Smooth muscle cell (in vitro differentiated cells): ENCODE data around the gene COL6A1. TPM values are rescaled to one million over a fixed set of nuclear protein-coding genes. Genes with fewer than 3 reads are reported as not detected.

Source experiments
- DNase-seq: peaks from one replicate; lab custom pipeline; 2025; ENCODE audit not compliant: unreplicated experiment; lab: John Stamatoyannopoulos, UW
- H2AFZ ChIP-seq: fragments of 200-600 bp; sonication (generic); 2 replicates; pipeline ENCODE4 v1.6.0; 2016; ENCODE audit warnings: antibody characterized with exemption, low read depth, mild to moderate bottlenecking
- H3F3A ChIP-seq: fragments of 200-600 bp; sonication (generic); 2 replicates; pipeline ENCODE4 v1.6.0; 2017; ENCODE audit warnings: antibody characterized with exemption, low read depth
- H3K27ac ChIP-seq: fragments of 200-600 bp; sonication (generic); 2 replicates; pipeline ENCODE4 v1.5.1; 2016; ENCODE audit warnings: low read depth, mild to moderate bottlenecking
- H3K27me3 ChIP-seq: fragments of 200-600 bp; sonication (generic); 2 replicates; pipeline ENCODE4 v1.6.1; 2016; ENCODE audit warnings: low read depth, mild to moderate bottlenecking
- H3K36me3 ChIP-seq: fragments of 200-600 bp; sonication (generic); 2 replicates; pipeline ENCODE4 v1.5.1; 2016; ENCODE audit warnings: low read depth
- H3K4me1 ChIP-seq: fragments of 200-600 bp; sonication (generic); 2 replicates; pipeline ENCODE4 v1.5.1; 2016; ENCODE audit warnings: low read depth
- H3K4me2 ChIP-seq: fragments of 200-600 bp; sonication (generic); 2 replicates; pipeline ENCODE4 v1.6.0; 2016; ENCODE audit warnings: mild to moderate bottlenecking
- H3K4me3 ChIP-seq: fragments of 200-600 bp; sonication (generic); 2 replicates; pipeline ENCODE4 v1.5.1; 2016; ENCODE audit warnings: mild to moderate bottlenecking
- H3K79me2 ChIP-seq: fragments of 200-600 bp; sonication (generic); 2 replicates; pipeline ENCODE4 v1.6.0; 2016; ENCODE audit warnings: low read depth, mild to moderate bottlenecking
- H3K9ac ChIP-seq: fragments of 200-600 bp; sonication (generic); 2 replicates; pipeline ENCODE4 v1.6.0; 2016; ENCODE audit warnings: low read depth
- H3K9me3 ChIP-seq: fragments of 200-600 bp; sonication (generic); replicated peaks from 2 replicates; pipeline ENCODE4 v1.5.1; 2016; ENCODE audit warnings: low read depth
- H4K20me1 ChIP-seq: fragments of 200-600 bp; sonication (generic); 2 replicates; pipeline ENCODE4 v1.6.0; 2016; ENCODE audit warnings: low read depth
- CTCF ChIP-seq: fragments of 200-600 bp; sonication (generic); IDR thresholded peaks from 2 replicates; pipeline ENCODE4 v1.5.1; 2017; ENCODE audit warnings: borderline replicate concordance, mild to moderate bottlenecking, antibody characterized with exemption; ENCODE audit not compliant: insufficient read depth, poor library complexity, severe bottlenecking
- WGBS: methylation state at CpG from one replicate; pipeline ENCODE4 v1.1.7; 2016; ENCODE audit warnings: low lambda C conversion rate; 5-methylcytosine and 5-hydroxymethylcytosine counted together
- polyA plus RNA-seq: library from polyadenylated mRNA; unstranded; fragments of >200 nt; fragmentation: Nextera tagmentation; extraction: Ambion mirVana; gene quantifications from 2 replicates; pipeline ENCODE4 v1.2.1, GENCODE V29; 2016
- total RNA-seq: library from RNA; depleted of rRNA; stranded (reverse); fragments of >200 nt; gene quantifications from 2 replicates; pipeline ENCODE4 v1.2.3, GENCODE V29; 2014

The COL6A1 gene
- total and polyA plus RNA-seq, 2 experiments from 2014 or later: 1,292 to 2,827 TPM

- Histone ChIP-seq H3F3A (peaks cover 8% of the 10 kb centered on the region), H3K27me3 (no peaks in the 10 kb centered on the region), H3K4me3 (no peak overlapping the region), H3K27ac (peak overlapping the region; percentile 100), H3K4me2 (peak overlapping the region; percentile 51), H3K4me1 (peaks cover 8% of the 10 kb centered on the region), H3K9me3 (no peaks in the 10 kb centered on the region), H3K79me2 (peaks cover 6% of the 10 kb centered on the region), H2AFZ (no peak overlapping the region), H3K36me3 (no peaks in the 10 kb centered on the region), H4K20me1 (no peaks in the 10 kb centered on the region), H3K9ac (peak overlapping the region; percentile 90)
- 53% methylated on average over 43 of the region's 45 CpGs for WGBS
- no peak for DNase-seq
- TF ChIP-seq CTCF: no peak
Observed at GRCh38 chr21:46035809-46036695, 54.5 kb downstream of the COL6A1 start.

GRCh38 chr21:46036696-46037330 is 55.2 kb downstream of the COL6A1 start:
- peak overlapping the region; percentile 30 for H3K4me2 ChIP-seq
- H3K79me2 ChIP-seq: peaks cover 6% of the 10 kb centered on the region
- H3F3A ChIP-seq: peaks cover 8% of the 10 kb centered on the region
- no peak overlapping the region for H2AFZ ChIP-seq
- H3K4me1 ChIP-seq: peaks cover 8% of the 10 kb centered on the region
- no peak for TF ChIP-seq CTCF
- H3K9ac ChIP-seq: peak overlapping the region; percentile 90
- H3K36me3 ChIP-seq: no peaks in the 10 kb centered on the region
- no peaks in the 10 kb centered on the region for H4K20me1 ChIP-seq
- WGBS: 82% methylated on average over 30 of the region's 30 CpGs
- no peaks in the 10 kb centered on the region for H3K27me3 ChIP-seq
- H3K27ac ChIP-seq: peak overlapping the region; percentile 100
- DNase-seq: no peak
- H3K4me3 ChIP-seq: no peak overlapping the region
- H3K9me3 ChIP-seq: no peaks in the 10 kb centered on the region

GRCh38 chr21:46037331-46038325 is 56.1 kb downstream of the COL6A1 start:
- H3K79me2 ChIP-seq: peaks cover 6% of the 10 kb centered on the region
- 96% methylated on average over 52 of the region's 52 CpGs for WGBS
- H3K4me1 ChIP-seq: peaks cover 8% of the 10 kb centered on the region
- no peak for TF ChIP-seq CTCF
- H4K20me1 ChIP-seq: no peaks in the 10 kb centered on the region
- H2AFZ ChIP-seq: no peak overlapping the region
- H3K27ac ChIP-seq: peak overlapping the region; percentile 100
- no peak for DNase-seq
- H3K4me3 ChIP-seq: no peak overlapping the region
- no peaks in the 10 kb centered on the region for H3K27me3 ChIP-seq
- peak overlapping the region; percentile 90 for H3K9ac ChIP-seq
- no peaks in the 10 kb centered on the region for H3K36me3 ChIP-seq
- peak overlapping the region; percentile 21 for H3K4me2 ChIP-seq
- no peaks in the 10 kb centered on the region for H3K9me3 ChIP-seq
- H3F3A ChIP-seq: peaks cover 11% of the 10 kb centered on the region
